Mucosa of descending colon (tissue), 3 donors: Measurements from ENCODE around the gene SYCP3. TPM values are rescaled to one million over a fixed set of nuclear protein-coding genes. Genes with fewer than 3 reads are reported as not detected.

Experiments used
- ATAC-seq: fragments of 200-7000 bp; cut with Tn5 transposase; one replicate; pipeline ENCODE4 v1.9.1; 2020; ENCODE audit warnings: mild to moderate bottlenecking, moderate library complexity
- DNase-seq, 3 donors: peaks; one replicate each; pipeline ENCODE4 v3.0.0-alpha.2; 2020
- H3K36me3 ChIP-seq: fragments of 200-600 bp; one replicate; pipeline ENCODE4 v1.8.0; 2021; ENCODE audit warnings: low read depth, mild to moderate bottlenecking
- H3K4me1 ChIP-seq: fragments of 200-600 bp; one replicate; pipeline ENCODE4 v1.8.0; 2021; ENCODE audit warnings: low read depth, mild to moderate bottlenecking
- H3K4me3 ChIP-seq: fragments of 200-600 bp; one replicate; pipeline ENCODE4 v1.8.0; 2021; ENCODE audit warnings: mild to moderate bottlenecking
- H3K9me3 ChIP-seq: fragments of 200-600 bp; one replicate; pipeline ENCODE4 v1.8.0; 2021; ENCODE audit warnings: mild to moderate bottlenecking
- CTCF ChIP-seq: fragments of 200-600 bp; IDR thresholded peaks from one replicate; pipeline ENCODE4 v1.8.0; 2022; ENCODE audit warnings: antibody characterized with exemption, mild to moderate bottlenecking
- intact Hi-C, 2 donors: fragments of 100-400 bp; cut with DNase I in 1 of 2; cut with micrococcal nuclease in 1 of 2; formaldehyde crosslinking; loops; one replicate each; pipeline versions ENCODE4 v1.11.0 to v1.11.1; 2022; cut with DNase I, micrococcal nuclease
- total RNA-seq, 3 donors: library from RNA; stranded (reverse); fragmentation: NEBNext Ultra II Directional in 2 of 3; extraction: Animal tissue kit (Norgen Biotek cat#: 25700) in 2 of 3; gene quantifications; one replicate each; pipeline versions ENCODE4 v1.2.1 to v1.2.4, GENCODE V29; 2021 to 2023
- donor health status: DM: no; HTN: no; CAD: no; lungs with moderate emphysema.
- donor health status: DM: no; HTN: no; CAD: no.
- donor health status: DM: no; HTN: yes; CAD: no.

SYCP3 gene
- total RNA-seq, 3 donors from 2014 or later: 0.07 to 0.28 TPM; not detected in 1

GRCh38 chr12:101761350-101761749 is 22.1 kb upstream of the SYCP3 start:
- H3K4me3 ChIP-seq: no peak overlapping the region
- DNase-seq: no peak
- ATAC-seq: no peak
- H3K9me3 ChIP-seq: no peaks in the 10 kb centered on the region
- peaks cover 6% of the 10 kb centered on the region for H3K36me3 ChIP-seq
- peaks cover 3% of the 10 kb centered on the region for H3K4me1 ChIP-seq
- no peak for TF ChIP-seq CTCF
- intact Hi-C loops: no loop called here

- Histone ChIP-seq H3K4me3 (no peak overlapping the region), H3K36me3 (no peaks in the 10 kb centered on the region), H3K4me1 (no peaks in the 10 kb centered on the region), H3K9me3 (no peaks in the 10 kb centered on the region)
- TF ChIP-seq CTCF: peak; percentile 49
- DNase-seq: no peak
- intact Hi-C loops: no loop called here
- peak; percentile 59 for ATAC-seq
Measured at GRCh38 chr12:101759396-101760047, 20.3 kb upstream of the SYCP3 start.

- intact Hi-C loops: no loop called here
- DNase-seq: no peak
- no peak overlapping the region for H3K4me3 ChIP-seq
- H3K4me1 ChIP-seq: no peaks in the 10 kb centered on the region
- H3K9me3 ChIP-seq: no peaks in the 10 kb centered on the region
- no peak for ATAC-seq
- no peaks in the 10 kb centered on the region for H3K36me3 ChIP-seq
- TF ChIP-seq CTCF: no peak
Measured at GRCh38 chr12:101750152-101750551, 10.9 kb upstream of the SYCP3 start.

- no peaks in the 10 kb centered on the region for H3K4me1 ChIP-seq
- H3K9me3 ChIP-seq: no peaks in the 10 kb centered on the region
- ATAC-seq (no peak), DNase-seq (no peak)
- H3K36me3 ChIP-seq: peaks cover 3% of the 10 kb centered on the region
- TF ChIP-seq CTCF: no peak
- H3K4me3 ChIP-seq: no peak overlapping the region
- intact Hi-C loops: no loop called here
Measured at GRCh38 chr12:101749657-101750056, 10.4 kb upstream of the SYCP3 start.

- no peaks in the 10 kb centered on the region for H3K9me3 ChIP-seq
- H3K4me1 ChIP-seq: no peaks in the 10 kb centered on the region
- peaks cover 5% of the 10 kb centered on the region for H3K36me3 ChIP-seq
- no peak for DNase-seq
- H3K4me3 ChIP-seq: no peak overlapping the region
- ATAC-seq: no peak
- TF ChIP-seq CTCF: no peak
- intact Hi-C loops: no loop called here
Measured at GRCh38 chr12:101748907-101749306, 9.6 kb upstream of the SYCP3 start.

- Histone ChIP-seq H3K9me3 (no peaks in the 10 kb centered on the region), H3K36me3 (peaks cover 5% of the 10 kb centered on the region), H3K4me1 (no peaks in the 10 kb centered on the region), H3K4me3 (no peak overlapping the region)
- TF ChIP-seq CTCF: no peak
- no peak for DNase-seq
- intact Hi-C loops: no loop called here
- ATAC-seq: peak; percentile 30
Measured at GRCh38 chr12:101747697-101748096, 8.4 kb upstream of the SYCP3 start.
